GM12878 (cell line): ENCODE results near the gene KBTBD8. TPM values are rescaled to one million over a fixed set of nuclear protein-coding genes. Genes with fewer than 3 reads are reported as not detected.

Experiments
- ATAC-seq: fragments of 200-7000 bp; cut with Tn5 transposase; 3 replicates; pipeline ENCODE4 v1.9.1; 2020; ENCODE audit warnings: mild to moderate bottlenecking, moderate library complexity
- BruUV-seq: library from RNA; stranded (reverse); fragments of 400-500 nt; replicated peaks from 2 replicates; lab custom pipeline; 2021; lab: Mats Ljungman, UMichigan
- CTCF ChIA-PET: fragments of 300-600 bp; sonication (Branson Sonifier 250); formaldehyde crosslinking; extraction: SDS; loops from one replicate; lab custom pipeline; 2021; ENCODE audit warnings: inconsistent platforms; lab: Yijun Ruan, JAX
- POLR2A ChIA-PET: fragments of 350-600 bp; formaldehyde crosslinking; extraction: SDS; loops from one replicate; lab custom pipeline; 2021; ENCODE audit warnings: inconsistent platforms; lab: Charles Lee
- RAD21 ChIA-PET: fragments of 300-600 bp; sonication (Branson Sonifier 250); formaldehyde crosslinking; loops from one replicate; lab custom pipeline; 2023; ENCODE audit warnings: antibody characterized with exemption; ENCODE audit not compliant: unreplicated experiment; lab: Charles Lee
- SMC1A ChIA-PET: fragments of 300-600 bp; sonication (Branson Sonifier 250); formaldehyde crosslinking; loops from one replicate; lab custom pipeline; 2023; ENCODE audit not compliant: unreplicated experiment, uncharacterized antibody; lab: Charles Lee
- DNase-seq: peaks from one replicate; pipeline ENCODE4 v3.0.0-alpha.2; 2011; ENCODE audit warnings: low read depth, low spot score
- FAIRE-seq: peaks from 3 replicates; lab custom pipeline; 2011; peaks lifted over from hg19 to GRCh38; lab: Jason Lieb, UNC
- H2AFZ ChIP-seq: 2 replicates; pipeline ENCODE4 v1.6.0; 2011; ENCODE audit warnings: low read depth, low read length, control low read depth; ENCODE audit not compliant: control insufficient read depth
- H3K27ac ChIP-seq: 2 replicates; pipeline ENCODE4 v1.5.1; 2011; ENCODE audit warnings: control low read depth; ENCODE audit not compliant: control insufficient read depth, insufficient read depth
- H3K27me3 ChIP-seq, 2 experiments: replicated peaks in 1 of 2; 2 replicates each; pipeline versions ENCODE4 v1.6.0 to v1.6.1; 2011; ENCODE audit warnings: low read length in 1 of 2; ENCODE audit not compliant: control insufficient read depth in 2 of 2, insufficient read depth in 2 of 2
- H3K36me3 ChIP-seq, 2 experiments: 2 replicates each; pipeline ENCODE4 v1.5.1; 2011; ENCODE audit warnings: low read length in 1 of 2; ENCODE audit not compliant: control insufficient read depth in 2 of 2, insufficient read depth in 2 of 2
- H3K4me1 ChIP-seq: 2 replicates; pipeline ENCODE4 v1.6.1; 2011; ENCODE audit warnings: mild to moderate bottlenecking, low read length, moderate library complexity, mixed read lengths; ENCODE audit not compliant: control insufficient read depth, insufficient read depth
- H3K4me2 ChIP-seq: 2 replicates; pipeline ENCODE4 v1.6.0; 2011; ENCODE audit warnings: control low read depth; ENCODE audit not compliant: control insufficient read depth, insufficient read depth
- H3K4me3 ChIP-seq: fragments of 200-600 bp; sonication (generic); 2 replicates; pipeline ENCODE4 v1.5.1; 2016
- H3K79me2 ChIP-seq: 2 replicates; pipeline ENCODE4 v1.6.0; 2011; ENCODE audit warnings: low read length; ENCODE audit not compliant: control insufficient read depth, insufficient read depth
- H3K9ac ChIP-seq: 2 replicates; pipeline ENCODE4 v1.8.0; 2011; ENCODE audit warnings: low read length, control low read depth, mixed read lengths; ENCODE audit not compliant: control insufficient read depth, insufficient read depth
- H3K9me3 ChIP-seq: replicated peaks from 3 replicates; pipeline ENCODE4 v1.5.1; 2011; ENCODE audit warnings: mild to moderate bottlenecking, low read length; ENCODE audit not compliant: control insufficient read depth, insufficient read depth
- H4K20me1 ChIP-seq: 2 replicates; pipeline ENCODE4 v1.6.0; 2011; ENCODE audit not compliant: control insufficient read depth, insufficient read depth
- CEBPB ChIP-seq, 2 experiments: fragments of 150-350 bp in 1 of 2; IDR thresholded peaks; 2 replicates each; pipeline ENCODE4 v1.6.1; 2012 to 2014; ENCODE audit warnings: low read depth in 2 of 2, low read length in 2 of 2, borderline replicate concordance in 1 of 2, inconsistent platforms in 1 of 2
- CHD1 ChIP-seq: IDR thresholded peaks from 2 replicates; pipeline ENCODE4 v1.6.1; 2012; ENCODE audit warnings: low read depth, low read length, improper control_type of control experiment
- CHD4 ChIP-seq: fragments of 200-600 bp; sonication (generic); IDR thresholded peaks from 2 replicates; pipeline ENCODE4 v1.6.1; 2016; ENCODE audit warnings: mild to moderate bottlenecking
- CREB1 ChIP-seq: IDR thresholded peaks from 2 replicates; pipeline ENCODE4 v1.6.1; 2012; ENCODE audit warnings: low read depth, mild to moderate bottlenecking, inconsistent platforms
- FOXK2 ChIP-seq: fragments of 450-650 bp; IDR thresholded peaks from 2 replicates; pipeline ENCODE4 v1.6.1; 2017; ENCODE audit warnings: mild to moderate bottlenecking, moderate library complexity
- HDGF ChIP-seq: fragments of 450-650 bp; IDR thresholded peaks from 2 replicates; pipeline ENCODE4 v1.6.1; 2016; ENCODE audit warnings: antibody characterized with exemption
- IRF4 ChIP-seq: IDR thresholded peaks from 2 replicates; pipeline ENCODE4 v1.6.1; 2011; ENCODE audit warnings: low read depth, low read length
- NBN ChIP-seq: fragments of 450-650 bp; IDR thresholded peaks from 2 replicates; pipeline ENCODE4 v1.6.1; 2016
- NFYB ChIP-seq: IDR thresholded peaks from 2 replicates; pipeline ENCODE4 v1.6.1; 2011; ENCODE audit warnings: low read depth, mild to moderate bottlenecking, low read length, improper control_type of control experiment, moderate library complexity; ENCODE audit not compliant: insufficient read depth
- PAX8 ChIP-seq: fragments of 450-650 bp; IDR thresholded peaks from 2 replicates; pipeline ENCODE4 v1.6.1; 2017; ENCODE audit warnings: mild to moderate bottlenecking, moderate library complexity
- POU2F2 ChIP-seq: IDR thresholded peaks from 3 replicates; pipeline ENCODE4 v1.6.1; 2011; ENCODE audit warnings: low read depth, mild to moderate bottlenecking, low read length, borderline replicate concordance
- RBBP5 ChIP-seq: fragments of 200-600 bp; sonication (generic); conservative IDR thresholded peaks from 2 replicates; pipeline ENCODE4 v1.6.1; 2016
- WGBS: methylation state at CpG from one replicate; pipeline ENCODE4 v1.1.6; 2016; ENCODE audit warnings: low lambda C conversion rate; ENCODE audit not compliant: insufficient replicate concordance, insufficient coverage; ENCODE audit errors: missing lambda C conversion rate; 5-methylcytosine and 5-hydroxymethylcytosine counted together
- in situ Hi-C: fragments of 300-500 bp; cut with MboI; formaldehyde crosslinking; loops from 9 replicates; pipeline ENCODE4 v1.14.3; 2018; ENCODE audit warnings: mixed read lengths
- intact Hi-C: fragments of 100-400 bp; cut with micrococcal nuclease; formaldehyde crosslinking; loops from one replicate; pipeline ENCODE4 v1.14.2; 2022; ENCODE audit not compliant: unreplicated experiment
- polyA plus RNA-seq, 11 experiments: library from polyadenylated mRNA; depleted of rRNA in 4 of 11; unstranded in 6 of 11; stranded (reverse) in 5 of 11; fragments of >200 nt; fragmentation: Nextera tagmentation in 4 of 11; fragmentation: Illumina TruSeq in 1 of 11; extraction: Ambion mirVana in 4 of 11; extraction: Trizol in 1 of 11; gene quantifications; 1 replicate in 1 of 11; 2 replicates in 10 of 11; pipeline versions ENCODE4 v1.2.1 to v1.2.3, GENCODE V29; 2011 to 2016; ENCODE audit warnings: inconsistent platforms in 2 of 11, missing spikeins in 2 of 11, low read depth in 1 of 11
- total RNA-seq, 4 experiments: library from RNA; depleted of rRNA in 3 of 4; stranded (reverse); fragments of >200 nt in 3 of 4; fragmentation: Illumina TruSeq in 1 of 4; extraction: Trizol in 1 of 4; gene quantifications; 2 replicates each; pipeline versions ENCODE4 v1.2.1 to v1.2.3, GENCODE V29; 2013 to 2021
- TF ChIP-seq, protein P1 (sequence below): fragments of 150-350 bp; IDR thresholded peaks from 2 replicates; pipeline ENCODE4 v1.6.1; 2014; ENCODE audit warnings: mild to moderate bottlenecking, low read depth, low read length
- TF ChIP-seq, protein P2 (sequence below): IDR thresholded peaks from 2 replicates; pipeline ENCODE4 v1.6.1; 2011; ENCODE audit warnings: low read depth, mild to moderate bottlenecking, low read length, moderate library complexity, borderline replicate concordance; ENCODE audit errors: extremely low read depth
- TF ChIP-seq, protein P3 (sequence below): fragments of 450-650 bp; conservative IDR thresholded peaks from 2 replicates; pipeline ENCODE4 v1.6.1; 2017; ENCODE audit warnings: mild to moderate bottlenecking, moderate library complexity
- TF ChIP-seq, protein P4 (sequence below): IDR thresholded peaks from 2 replicates; pipeline ENCODE4 v1.6.1; 2011; ENCODE audit warnings: low read depth, low read length, improper control_type of control experiment, borderline replicate concordance

Gene KBTBD8
- total and polyA plus RNA-seq, 10 of the 15 experiments (the other 5 are each of a cell fraction or from before 2014, with no cell fraction given): 8.5 to 44.4 (median 19.3) TPM

DNA sequence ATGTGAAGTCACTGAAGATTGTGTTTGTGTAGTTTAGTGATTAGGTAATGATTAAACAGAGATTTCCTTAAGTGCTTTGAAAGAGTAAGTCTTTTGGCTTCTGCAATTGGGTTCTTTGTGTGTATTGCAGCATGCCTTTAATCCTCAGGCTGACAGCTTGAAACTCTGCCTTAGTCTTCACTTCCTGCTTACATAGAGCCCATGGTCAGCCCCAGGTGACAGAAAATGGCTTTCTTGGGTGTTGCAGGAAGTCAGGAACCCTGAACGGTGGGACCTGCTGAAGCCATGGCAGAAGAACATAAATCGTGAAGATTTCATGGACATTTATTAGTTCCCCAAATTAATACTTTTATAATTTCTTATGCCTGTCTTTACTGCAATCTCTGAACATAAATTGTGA lies 61.3 kb downstream of the KBTBD8 start:
- no peak overlapping the region for H3K4me3 ChIP-seq
- 83% methylated on average over 2 of the region's 2 CpGs for WGBS
- FAIRE-seq: no peak
- H3K4me2 ChIP-seq: no peak overlapping the region
- no peaks in the 10 kb centered on the region for H3K4me1 ChIP-seq
- ChIA-PET SMC1A (interaction anchor here (1.2 kb wide), 1 partner anchor 12 kb away, joined by 3 read pairs; no protein-coding TSS in a partner anchor), POLR2A (no interaction called here), CTCF (interaction anchor here (1.1 kb wide), 1 partner anchor 11 kb away, joined by 4 read pairs; no protein-coding TSS in a partner anchor), RAD21 (no interaction called here)
- no peaks in the 10 kb centered on the region; the same call in 2 of the 3 replicates for H3K9me3 ChIP-seq
- H3K36me3 ChIP-seq: no peaks in the 10 kb centered on the region
- no peak overlapping the region for H3K27ac ChIP-seq
- no TSS peak for BruUV-seq
- H4K20me1 ChIP-seq: no peaks in the 10 kb centered on the region
- H2AFZ ChIP-seq: no peak overlapping the region
- H3K9ac ChIP-seq: no peak overlapping the region
- in situ Hi-C loops: no loop called here
- intact Hi-C loops: no loop called here
- no peak for ATAC-seq
- DNase-seq: no peak
- no peaks in the 10 kb centered on the region for H3K79me2 ChIP-seq
- TF ChIP-seq, protein P1, sequence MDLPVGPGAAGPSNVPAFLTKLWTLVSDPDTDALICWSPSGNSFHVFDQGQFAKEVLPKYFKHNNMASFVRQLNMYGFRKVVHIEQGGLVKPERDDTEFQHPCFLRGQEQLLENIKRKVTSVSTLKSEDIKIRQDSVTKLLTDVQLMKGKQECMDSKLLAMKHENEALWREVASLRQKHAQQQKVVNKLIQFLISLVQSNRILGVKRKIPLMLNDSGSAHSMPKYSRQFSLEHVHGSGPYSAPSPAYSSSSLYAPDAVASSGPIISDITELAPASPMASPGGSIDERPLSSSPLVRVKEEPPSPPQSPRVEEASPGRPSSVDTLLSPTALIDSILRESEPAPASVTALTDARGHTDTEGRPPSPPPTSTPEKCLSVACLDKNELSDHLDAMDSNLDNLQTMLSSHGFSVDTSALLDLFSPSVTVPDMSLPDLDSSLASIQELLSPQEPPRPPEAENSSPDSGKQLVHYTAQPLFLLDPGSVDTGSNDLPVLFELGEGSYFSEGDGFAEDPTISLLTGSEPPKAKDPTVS: no peak
- no peak for TF ChIP-seq CREB1
- no peak for TF ChIP-seq RBBP5
- TF ChIP-seq CHD4: no peak
- TF ChIP-seq CHD1: no peak
- no peak for TF ChIP-seq NFYB
- TF ChIP-seq HDGF: no peak
- no peak for TF ChIP-seq IRF4
- TF ChIP-seq, protein P2, sequence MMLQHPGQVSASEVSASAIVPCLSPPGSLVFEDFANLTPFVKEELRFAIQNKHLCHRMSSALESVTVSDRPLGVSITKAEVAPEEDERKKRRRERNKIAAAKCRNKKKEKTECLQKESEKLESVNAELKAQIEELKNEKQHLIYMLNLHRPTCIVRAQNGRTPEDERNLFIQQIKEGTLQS: no peak
- TF ChIP-seq NBN: no peak
- TF ChIP-seq POU2F2: no peak
- no peak for TF ChIP-seq PAX8
- TF ChIP-seq, protein P3, sequence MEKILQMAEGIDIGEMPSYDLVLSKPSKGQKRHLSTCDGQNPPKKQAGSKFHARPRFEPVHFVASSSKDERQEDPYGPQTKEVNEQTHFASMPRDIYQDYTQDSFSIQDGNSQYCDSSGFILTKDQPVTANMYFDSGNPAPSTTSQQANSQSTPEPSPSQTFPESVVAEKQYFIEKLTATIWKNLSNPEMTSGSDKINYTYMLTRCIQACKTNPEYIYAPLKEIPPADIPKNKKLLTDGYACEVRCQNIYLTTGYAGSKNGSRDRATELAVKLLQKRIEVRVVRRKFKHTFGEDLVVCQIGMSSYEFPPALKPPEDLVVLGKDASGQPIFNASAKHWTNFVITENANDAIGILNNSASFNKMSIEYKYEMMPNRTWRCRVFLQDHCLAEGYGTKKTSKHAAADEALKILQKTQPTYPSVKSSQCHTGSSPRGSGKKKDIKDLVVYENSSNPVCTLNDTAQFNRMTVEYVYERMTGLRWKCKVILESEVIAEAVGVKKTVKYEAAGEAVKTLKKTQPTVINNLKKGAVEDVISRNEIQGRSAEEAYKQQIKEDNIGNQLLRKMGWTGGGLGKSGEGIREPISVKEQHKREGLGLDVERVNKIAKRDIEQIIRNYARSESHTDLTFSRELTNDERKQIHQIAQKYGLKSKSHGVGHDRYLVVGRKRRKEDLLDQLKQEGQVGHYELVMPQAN: no peak
- TF ChIP-seq CEBPB (IDR thresholded peaks at IDR 0.05; ENCODE audit: borderline replicate concordance in 1 of 2, low read depth in 2 of 2, low read length in 2 of 2): no peak
- no peak for TF ChIP-seq FOXK2
- TF ChIP-seq, protein P4, sequence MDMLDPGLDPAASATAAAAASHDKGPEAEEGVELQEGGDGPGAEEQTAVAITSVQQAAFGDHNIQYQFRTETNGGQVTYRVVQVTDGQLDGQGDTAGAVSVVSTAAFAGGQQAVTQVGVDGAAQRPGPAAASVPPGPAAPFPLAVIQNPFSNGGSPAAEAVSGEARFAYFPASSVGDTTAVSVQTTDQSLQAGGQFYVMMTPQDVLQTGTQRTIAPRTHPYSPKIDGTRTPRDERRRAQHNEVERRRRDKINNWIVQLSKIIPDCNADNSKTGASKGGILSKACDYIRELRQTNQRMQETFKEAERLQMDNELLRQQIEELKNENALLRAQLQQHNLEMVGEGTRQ: no peak
- H3K27me3 ChIP-seq: no peaks in the 10 kb centered on the region
